GM18499 (cell line): ENCODE results near the gene SYT1.

Experiments
- ATAC-seq: cut with Tn5 transposase; IDR thresholded peaks from one replicate; pipeline ENCODE4 v1.9.1; 2021; ENCODE audit warnings: moderate number of reproducible peaks; ENCODE audit not compliant: insufficient read depth, unreplicated experiment

The SYT1 gene

DNA sequence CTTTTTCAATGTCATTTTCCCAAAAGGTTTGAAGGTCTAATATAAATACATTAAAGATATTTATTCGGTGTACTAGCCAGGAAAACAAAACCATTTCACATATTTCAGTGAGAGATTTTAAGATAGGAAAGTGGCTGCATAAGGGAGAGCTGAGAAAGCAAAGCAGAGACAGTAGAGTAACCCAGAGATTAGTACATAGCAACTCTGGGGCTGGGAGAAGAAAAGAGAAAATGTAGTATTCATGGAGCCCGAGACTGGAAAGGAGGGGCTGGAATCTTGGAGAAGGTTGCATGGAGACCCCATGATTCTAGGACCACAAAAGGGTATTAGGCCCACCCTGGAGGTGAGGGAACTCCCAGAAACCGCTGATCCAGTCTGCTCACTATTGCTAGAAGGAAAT, 589.2 kb downstream of the SYT1 start:
- ATAC-seq: no peak

DNA sequence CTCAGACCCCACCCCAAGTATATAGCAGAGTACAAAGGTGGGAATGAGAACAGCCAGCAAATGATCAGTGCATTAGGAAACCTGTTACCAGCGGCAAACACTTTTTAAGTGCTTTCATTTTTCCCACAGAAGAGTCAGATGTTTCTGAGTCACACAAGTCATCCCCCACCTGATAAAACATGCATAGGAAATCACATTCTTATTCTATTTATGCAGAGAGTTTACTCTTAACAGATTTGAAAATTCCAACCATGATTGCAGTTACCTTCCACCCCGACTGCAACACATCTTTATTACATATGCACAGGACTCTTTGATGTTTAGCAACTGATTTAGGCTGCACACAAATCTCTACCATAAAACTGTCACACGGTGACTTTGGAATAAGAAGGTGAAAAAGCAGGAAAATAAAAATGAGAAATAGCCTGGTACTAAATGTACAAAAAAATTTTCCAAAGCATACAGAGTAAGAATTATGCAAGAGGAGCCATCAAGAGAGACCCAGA, 589.8 kb downstream of the SYT1 start:
- ATAC-seq: no peak

DNA sequence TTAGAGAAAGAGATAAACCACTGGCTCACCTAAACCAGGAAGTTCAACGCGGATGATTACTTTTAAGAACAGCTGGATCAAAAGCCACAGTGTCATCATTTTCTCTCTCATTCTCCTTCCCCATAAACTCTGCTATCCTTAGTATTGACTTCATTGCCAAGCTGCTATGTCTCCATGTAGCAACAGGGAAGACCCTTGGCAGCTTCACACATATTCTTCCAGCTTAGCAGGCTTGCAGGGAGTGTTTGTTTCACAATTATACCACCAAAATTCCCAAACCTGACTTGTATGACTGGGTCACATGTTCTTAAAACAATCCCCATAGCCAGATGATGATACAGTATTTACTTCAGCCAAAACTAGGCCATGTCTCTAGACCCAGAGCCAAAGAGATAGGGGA, 590.7 kb downstream of the SYT1 start:
- ATAC-seq: no peak

DNA sequence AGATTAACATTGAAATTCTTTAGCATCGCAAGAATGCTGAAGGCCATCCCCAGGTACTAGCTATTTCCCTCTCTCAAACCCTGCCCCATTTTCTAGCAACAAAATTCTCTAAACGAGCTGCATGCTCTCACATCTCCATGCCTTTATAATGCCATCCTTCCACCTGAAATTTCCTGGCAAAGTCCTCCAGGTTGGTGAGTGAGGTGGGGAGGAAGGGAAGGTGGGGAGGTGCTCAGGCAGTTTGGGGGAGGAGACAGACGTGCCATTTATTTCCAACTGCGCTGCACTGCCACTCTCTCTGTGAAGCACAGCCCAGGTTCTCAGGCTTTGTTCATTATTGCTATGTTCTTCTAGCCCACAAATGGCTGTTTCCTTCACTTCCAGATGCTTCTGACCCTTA, 617.7 kb downstream of the SYT1 start:
- ATAC-seq: no peak

DNA sequence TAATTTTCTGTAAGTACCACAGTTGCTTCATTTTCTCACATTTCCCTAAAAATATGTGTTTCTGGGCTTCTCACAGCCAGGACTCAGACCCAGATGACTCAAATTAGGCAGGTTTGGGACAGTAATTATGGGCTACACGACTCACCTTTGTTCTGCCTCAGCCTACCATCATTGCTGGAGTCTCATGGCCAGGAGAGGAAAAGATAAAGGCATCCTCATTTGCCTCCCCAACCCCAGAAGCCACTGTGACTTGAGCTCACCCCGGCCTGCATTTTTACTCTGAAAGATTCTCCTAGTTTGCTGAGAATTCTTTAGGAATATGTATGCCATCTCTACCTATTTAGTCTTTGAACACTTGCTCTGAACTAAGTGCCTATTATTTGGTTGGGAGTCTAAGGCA, 618.3 kb downstream of the SYT1 start:
- no peak for ATAC-seq

GRCh38 chr12:79486154-79486553, 621.6 kb downstream of the SYT1 start:
- no peak for ATAC-seq

GRCh38 chr12:79487386-79488110, 623.0 kb downstream of the SYT1 start:
- no peak for ATAC-seq
